H9 (cell line): Measurements from ENCODE around the gene CAPN9. TPM values are rescaled to one million over a fixed set of nuclear protein-coding genes. Genes with fewer than 3 reads are reported as not detected.

Experiments used
- DNase-seq: peaks from one replicate; pipeline ENCODE4 v3.0.0-alpha.2; 2017
- H2AFZ ChIP-seq: one replicate; pipeline ENCODE4 v1.6.1; 2013; ENCODE audit warnings: mild to moderate bottlenecking, low read length, control low read depth, moderate library complexity
- H2AK5ac ChIP-seq: 2 replicates; pipeline ENCODE4 v1.6.1; 2013; ENCODE audit warnings: low read length, control low read depth, mixed read lengths; ENCODE audit not compliant: insufficient read length
- H2BK120ac ChIP-seq: one replicate; pipeline ENCODE4 v1.6.1; 2013; ENCODE audit warnings: low read depth, mild to moderate bottlenecking, low read length, control low read depth, inconsistent platforms; ENCODE audit not compliant: poor library complexity, severe bottlenecking
- H2BK12ac ChIP-seq: 2 replicates; pipeline ENCODE4 v1.6.1; 2013; ENCODE audit warnings: low read length, control low read depth, mixed read lengths, low read depth; ENCODE audit not compliant: insufficient read length
- H2BK15ac ChIP-seq: 2 replicates; pipeline ENCODE4 v1.6.1; 2013; ENCODE audit warnings: low read depth, low read length, control low read depth
- H2BK20ac ChIP-seq: one replicate; pipeline ENCODE4 v1.6.1; 2013; ENCODE audit warnings: low read depth, mild to moderate bottlenecking, low read length, control low read depth, inconsistent platforms; ENCODE audit not compliant: poor library complexity, severe bottlenecking
- H2BK5ac ChIP-seq: 2 replicates; pipeline ENCODE4 v1.6.1; 2013; ENCODE audit warnings: low read length, control low read depth, mixed read lengths; ENCODE audit not compliant: insufficient read length
- H3K14ac ChIP-seq: 2 replicates; pipeline ENCODE4 v1.6.1; 2013; ENCODE audit warnings: low read length, control low read depth; ENCODE audit not compliant: insufficient read depth
- H3K18ac ChIP-seq: 2 replicates; pipeline ENCODE4 v1.6.1; 2013; ENCODE audit warnings: low read depth, mild to moderate bottlenecking, mixed read lengths, low read length, control low read depth; ENCODE audit not compliant: insufficient read length
- H3K23ac ChIP-seq: 2 replicates; pipeline ENCODE4 v1.6.1; 2013; ENCODE audit warnings: low read length, control low read depth, mixed read lengths, low read depth; ENCODE audit not compliant: insufficient read length
- H3K23me2 ChIP-seq: 2 replicates; pipeline ENCODE4 v1.6.1; 2013; ENCODE audit warnings: low read depth, mild to moderate bottlenecking, mixed read lengths, low read length, control low read depth; ENCODE audit not compliant: insufficient read length, poor library complexity, severe bottlenecking
- H3K27ac ChIP-seq: 2 replicates; pipeline ENCODE4 v1.5.1; 2013; ENCODE audit warnings: low read length, control low read depth, mixed read lengths, low read depth; ENCODE audit not compliant: insufficient read length
- H3K27me3 ChIP-seq: 2 replicates; pipeline ENCODE4 v1.6.1; 2013; ENCODE audit warnings: low read length, control low read depth, inconsistent platforms; ENCODE audit not compliant: insufficient read depth
- H3K4ac ChIP-seq: 2 replicates; pipeline ENCODE4 v1.6.1; 2013; ENCODE audit warnings: low read depth, mild to moderate bottlenecking, control low read depth, inconsistent platforms, low read length, moderate library complexity
- H3K4me1 ChIP-seq: 2 replicates; pipeline ENCODE4 v1.6.1; 2013; ENCODE audit warnings: low read length, control low read depth, inconsistent platforms; ENCODE audit not compliant: insufficient read depth
- H3K4me2 ChIP-seq: 2 replicates; pipeline ENCODE4 v1.6.1; 2013; ENCODE audit warnings: low read length, control low read depth, mixed read lengths; ENCODE audit not compliant: insufficient read length, insufficient read depth
- H3K56ac ChIP-seq: 2 replicates; pipeline ENCODE4 v1.6.1; 2013; ENCODE audit warnings: low read depth, mild to moderate bottlenecking, mixed read lengths, low read length, control low read depth; ENCODE audit not compliant: insufficient read length
- H3K79me1 ChIP-seq: 2 replicates; pipeline ENCODE4 v1.6.1; 2013; ENCODE audit warnings: low read depth, mild to moderate bottlenecking, moderate library complexity, low read length, control low read depth, inconsistent platforms; ENCODE audit not compliant: insufficient read depth, poor library complexity, severe bottlenecking
- H3K79me2 ChIP-seq: 2 replicates; pipeline ENCODE4 v1.6.1; 2013; ENCODE audit warnings: low read length, control low read depth, inconsistent platforms; ENCODE audit not compliant: insufficient read depth
- H3K9ac ChIP-seq: 2 replicates; pipeline ENCODE4 v1.6.1; 2013; ENCODE audit warnings: low read length, control low read depth, mixed read lengths; ENCODE audit not compliant: insufficient read length; ENCODE audit errors: extremely low read depth
- H3K9me3 ChIP-seq: one replicate; pipeline ENCODE4 v1.6.1; 2013; ENCODE audit warnings: low read depth, low read length, inconsistent platforms; ENCODE audit not compliant: control insufficient read depth
- H3T11ph ChIP-seq: one replicate; pipeline ENCODE4 v1.6.1; 2013; ENCODE audit warnings: mild to moderate bottlenecking, low read length, control low read depth, inconsistent platforms
- H4K20me1 ChIP-seq: one replicate; pipeline ENCODE4 v1.6.1; 2013; ENCODE audit not compliant: control insufficient read depth, insufficient read length, insufficient read depth
- H4K5ac ChIP-seq: 2 replicates; pipeline ENCODE4 v1.6.1; 2013; ENCODE audit warnings: low read depth, mild to moderate bottlenecking, mixed read lengths, low read length, control low read depth; ENCODE audit not compliant: insufficient read length
- H4K8ac ChIP-seq: replicated peaks from 2 replicates; pipeline ENCODE4 v1.6.1; 2013; ENCODE audit warnings: low read length, control low read depth, mixed read lengths, low read depth; ENCODE audit not compliant: insufficient read length
- H4K91ac ChIP-seq: 2 replicates; pipeline ENCODE4 v1.6.1; 2013; ENCODE audit warnings: low read depth, mild to moderate bottlenecking, moderate library complexity, mixed read lengths, low read length, control low read depth; ENCODE audit not compliant: insufficient read length
- H3K27ac Mint-ChIP-seq, 3 experiments: 2 replicates in 2 of 3; 3 replicates in 1 of 3; pipeline ENCODE4 v1.8.0; 2020 to 2021; ENCODE audit warnings: mixed read lengths in 3 of 3, mild to moderate bottlenecking in 1 of 3, moderate library complexity in 1 of 3
- H3K27me3 Mint-ChIP-seq: 2 replicates; pipeline ENCODE4 v1.8.0; 2021; ENCODE audit warnings: low read depth, mild to moderate bottlenecking, moderate library complexity, mixed read lengths
- H3K36me3 Mint-ChIP-seq, 3 experiments: 2 replicates in 2 of 3; 3 replicates in 1 of 3; pipeline ENCODE4 v1.8.0; 2020 to 2021; ENCODE audit warnings: low read depth in 3 of 3, mixed read lengths in 3 of 3; ENCODE audit not compliant: insufficient read depth in 1 of 3
- H3K4me1 Mint-ChIP-seq, 2 experiments: 2 replicates each; pipeline ENCODE4 v1.8.0; 2020; ENCODE audit warnings: mixed read lengths in 2 of 2
- H3K4me3 Mint-ChIP-seq, 2 experiments: 2 replicates in 1 of 2; 3 replicates in 1 of 2; pipeline ENCODE4 v1.8.0; 2020 to 2021; ENCODE audit warnings: mild to moderate bottlenecking in 2 of 2, mixed read lengths in 2 of 2, moderate library complexity in 1 of 2
- H3K9me3 Mint-ChIP-seq, 2 experiments: 2 replicates in 1 of 2; 3 replicates in 1 of 2; pipeline ENCODE4 v1.8.0; 2020; ENCODE audit warnings: mild to moderate bottlenecking in 2 of 2, mixed read lengths in 2 of 2, moderate library complexity in 1 of 2
- WGBS: extraction: QIAGEN DNeasy Blood & Tissue Kit; methylation state at CpG from one replicate; pipeline ENCODE4 v1.1.7; 2013; ENCODE audit warnings: missing lambda C conversion rate, low lambda C conversion rate, mixed read lengths; ENCODE audit not compliant: insufficient read length; ENCODE audit errors: extremely low coverage; 5-methylcytosine and 5-hydroxymethylcytosine counted together
- total RNA-seq: library from RNA; stranded (reverse); gene quantifications from 2 replicates; pipeline ENCODE4 v1.2.1, GENCODE V29; 2021
- TF ChIP-seq, protein P1 (sequence below): fragments of 200-600 bp; sonication (generic); conservative IDR thresholded peaks from 3 replicates; pipeline ENCODE4 v1.8.0; 2021; ENCODE audit warnings: antibody characterized with exemption, mild to moderate bottlenecking

The CAPN9 gene
- total RNA-seq, 1 experiment from 2014 or later = 0.22 TPM

DNA sequence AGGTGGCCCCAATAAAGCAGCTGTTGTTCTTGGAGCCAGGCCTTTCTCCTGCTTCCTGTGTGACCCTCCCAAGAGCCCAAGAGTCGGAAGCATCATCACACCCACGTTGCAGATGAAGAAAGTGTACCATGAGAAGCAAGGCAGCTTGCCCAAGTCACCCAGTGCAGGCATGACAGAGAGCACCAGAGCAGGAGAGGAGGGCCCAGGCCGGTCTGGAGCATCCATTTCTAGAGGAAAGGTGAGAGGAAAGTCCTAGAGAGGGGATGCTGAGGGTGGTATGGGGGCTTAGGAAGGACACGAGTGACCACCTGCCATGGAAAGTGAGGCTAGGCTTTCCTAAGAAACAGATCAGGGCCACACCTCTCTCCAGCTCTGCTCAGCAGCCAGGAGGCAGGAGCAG is 74.2 kb downstream of the CAPN9 start:
- Mint-ChIP-seq H3K9me3 (no peaks in the 10 kb centered on the region), H3K27ac (peak overlapping the region in 1 of 3 experiments; percentile 49; a peak in 1 of 7 replicates), H3K27me3 (peaks cover 85% of the 10 kb centered on the region), H3K36me3 (no peaks in the 10 kb centered on the region), H3K4me1 (no peaks in the 10 kb centered on the region), H3K4me3 (no peak overlapping the region)
- no peak overlapping the region for H3K4ac ChIP-seq
- TF ChIP-seq, protein P1, sequence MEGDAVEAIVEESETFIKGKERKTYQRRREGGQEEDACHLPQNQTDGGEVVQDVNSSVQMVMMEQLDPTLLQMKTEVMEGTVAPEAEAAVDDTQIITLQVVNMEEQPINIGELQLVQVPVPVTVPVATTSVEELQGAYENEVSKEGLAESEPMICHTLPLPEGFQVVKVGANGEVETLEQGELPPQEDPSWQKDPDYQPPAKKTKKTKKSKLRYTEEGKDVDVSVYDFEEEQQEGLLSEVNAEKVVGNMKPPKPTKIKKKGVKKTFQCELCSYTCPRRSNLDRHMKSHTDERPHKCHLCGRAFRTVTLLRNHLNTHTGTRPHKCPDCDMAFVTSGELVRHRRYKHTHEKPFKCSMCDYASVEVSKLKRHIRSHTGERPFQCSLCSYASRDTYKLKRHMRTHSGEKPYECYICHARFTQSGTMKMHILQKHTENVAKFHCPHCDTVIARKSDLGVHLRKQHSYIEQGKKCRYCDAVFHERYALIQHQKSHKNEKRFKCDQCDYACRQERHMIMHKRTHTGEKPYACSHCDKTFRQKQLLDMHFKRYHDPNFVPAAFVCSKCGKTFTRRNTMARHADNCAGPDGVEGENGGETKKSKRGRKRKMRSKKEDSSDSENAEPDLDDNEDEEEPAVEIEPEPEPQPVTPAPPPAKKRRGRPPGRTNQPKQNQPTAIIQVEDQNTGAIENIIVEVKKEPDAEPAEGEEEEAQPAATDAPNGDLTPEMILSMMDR = no peak
- no peak overlapping the region for H4K8ac ChIP-seq
- no peak overlapping the region for H2BK15ac ChIP-seq
- no peaks in the 10 kb centered on the region for H3K79me1 ChIP-seq
- H2BK120ac ChIP-seq = no peak overlapping the region
- H4K5ac ChIP-seq = no peak overlapping the region
- no peak overlapping the region for H2AFZ ChIP-seq
- no peaks in the 10 kb centered on the region for H3K4me1 ChIP-seq
- WGBS = no CpG with 5 or more reads among the region's 4 CpGs
- no peak overlapping the region for H2BK5ac ChIP-seq
- H3K9ac ChIP-seq = no peak overlapping the region
- no peak overlapping the region for H3T11ph ChIP-seq
- H2BK20ac ChIP-seq = no peak overlapping the region
- H3K79me2 ChIP-seq = no peaks in the 10 kb centered on the region
- H3K18ac ChIP-seq = no peak overlapping the region
- no peaks in the 10 kb centered on the region for H4K20me1 ChIP-seq
- no peak for DNase-seq
- H3K27ac ChIP-seq = no peak overlapping the region
- no peak overlapping the region for H3K14ac ChIP-seq
- H4K91ac ChIP-seq = no peak overlapping the region
- no peak overlapping the region for H3K56ac ChIP-seq
- H3K9me3 ChIP-seq = no peaks in the 10 kb centered on the region
- H3K23ac ChIP-seq = no peak overlapping the region
- H3K23me2 ChIP-seq = no peaks in the 10 kb centered on the region
- H3K4me2 ChIP-seq = no peak overlapping the region
- H2AK5ac ChIP-seq = no peak overlapping the region
- H3K27me3 ChIP-seq = no peaks in the 10 kb centered on the region
- H2BK12ac ChIP-seq = no peak overlapping the region
